ENCODE results near the gene PCDHAC1.
A peak's percentile ranks its signal among the peaks of the same experiment; 100 is the strongest.

Gene PCDHAC1

DNA sequence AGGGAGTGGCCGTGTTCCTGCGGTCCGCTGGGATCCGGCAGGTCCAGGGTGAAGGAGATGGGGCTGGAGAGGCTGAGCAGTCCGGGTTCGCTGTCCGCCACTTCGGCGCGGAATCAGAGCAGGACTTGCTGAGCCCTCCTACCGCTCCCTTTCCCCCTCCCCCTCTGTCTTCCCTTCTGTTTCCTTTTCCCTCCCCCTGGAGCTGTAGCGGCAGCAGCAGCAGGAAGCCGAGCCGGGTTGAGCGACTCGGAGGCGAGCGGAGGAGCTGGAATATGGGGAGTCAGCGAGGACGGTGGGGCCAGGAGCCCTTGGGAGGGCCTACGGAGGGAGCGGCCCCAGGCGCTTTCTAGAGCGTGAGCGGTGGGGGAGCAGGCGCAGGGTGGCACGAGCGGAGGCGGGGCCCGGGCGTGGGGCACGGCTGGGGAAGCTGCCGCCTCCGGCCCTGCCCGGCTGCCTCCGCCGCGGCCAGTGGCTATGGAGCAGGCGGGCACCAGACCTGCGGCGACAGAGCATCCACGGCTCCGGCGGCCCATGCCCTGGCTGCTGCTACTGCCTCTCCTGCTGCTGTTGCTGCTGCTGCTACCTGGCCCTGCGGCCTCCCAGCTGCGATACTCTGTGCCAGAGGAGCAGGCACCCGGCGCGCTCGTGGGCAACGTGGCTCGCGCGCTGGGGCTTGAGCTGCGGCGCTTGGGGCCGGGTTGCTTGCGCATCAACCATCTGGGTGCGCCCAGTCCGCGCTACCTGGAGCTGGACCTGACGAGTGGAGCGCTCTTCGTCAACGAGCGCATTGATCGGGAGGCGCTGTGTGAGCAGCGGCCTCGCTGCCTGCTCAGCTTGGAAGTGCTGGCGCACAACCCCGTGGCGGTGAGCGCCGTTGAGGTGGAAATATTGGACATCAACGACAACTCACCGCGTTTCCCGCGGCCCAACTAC, 40.5 kb downstream of the PCDHAC1 start, which contains the start of gene PCDHAC2:
PCDHAC2 (plus strand) TSS at position 184 of the 933 bp plus-strand sequence; CDS start at position 475, 291 bp downstream.
- peak; percentile 44 for DNase-seq (ENCODE audit: low spot score)

DNA sequence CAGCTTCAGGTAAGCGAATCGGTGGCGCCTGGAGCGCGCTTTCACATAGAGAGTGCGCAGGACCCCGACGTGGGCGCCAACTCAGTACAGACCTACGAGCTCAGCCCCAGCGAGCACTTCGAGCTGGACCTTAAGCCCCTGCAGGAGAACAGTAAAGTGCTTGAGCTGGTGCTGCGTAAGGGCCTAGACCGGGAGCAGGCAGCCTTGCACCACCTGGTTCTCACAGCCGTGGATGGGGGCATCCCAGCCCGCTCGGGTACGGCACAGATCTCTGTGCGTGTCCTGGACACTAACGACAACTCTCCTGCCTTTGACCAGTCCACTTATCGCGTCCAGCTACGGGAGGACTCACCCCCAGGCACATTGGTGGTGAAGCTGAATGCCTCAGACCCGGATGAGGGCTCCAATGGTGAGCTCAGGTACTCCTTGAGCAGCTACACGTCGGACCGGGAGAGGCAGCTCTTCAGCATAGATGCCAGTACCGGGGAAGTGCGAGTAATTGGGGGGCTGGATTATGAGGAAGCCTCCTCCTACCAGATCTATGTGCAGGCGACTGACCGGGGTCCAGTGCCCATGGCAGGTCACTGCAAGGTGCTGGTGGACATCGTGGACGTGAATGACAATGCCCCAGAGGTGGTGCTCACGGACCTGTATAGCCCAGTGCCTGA, 41.3 kb downstream of the PCDHAC1 start:
- no peak for DNase-seq (ENCODE audit: low spot score)

DNA sequence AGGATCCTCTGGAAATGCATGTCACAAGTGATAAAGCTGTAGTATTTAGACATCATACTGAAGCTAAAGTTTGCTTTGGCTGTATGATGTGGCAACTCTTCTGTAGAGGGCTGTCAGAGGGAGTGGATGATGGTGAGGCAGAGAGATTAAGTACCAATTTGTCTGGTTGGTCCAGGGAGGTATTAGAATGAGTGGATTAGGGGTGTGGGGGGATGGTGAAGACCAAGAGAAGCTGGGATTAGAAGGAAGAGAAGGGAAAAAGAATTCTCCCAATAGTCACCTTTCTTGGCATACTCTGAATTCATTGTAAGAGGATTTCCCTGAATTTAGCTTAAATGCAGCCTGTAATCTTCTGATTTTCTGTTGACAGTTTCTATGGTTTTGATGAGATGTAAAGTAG, 43.8 kb downstream of the PCDHAC1 start:
- DNase-seq (ENCODE audit: low spot score): no peak

DNA sequence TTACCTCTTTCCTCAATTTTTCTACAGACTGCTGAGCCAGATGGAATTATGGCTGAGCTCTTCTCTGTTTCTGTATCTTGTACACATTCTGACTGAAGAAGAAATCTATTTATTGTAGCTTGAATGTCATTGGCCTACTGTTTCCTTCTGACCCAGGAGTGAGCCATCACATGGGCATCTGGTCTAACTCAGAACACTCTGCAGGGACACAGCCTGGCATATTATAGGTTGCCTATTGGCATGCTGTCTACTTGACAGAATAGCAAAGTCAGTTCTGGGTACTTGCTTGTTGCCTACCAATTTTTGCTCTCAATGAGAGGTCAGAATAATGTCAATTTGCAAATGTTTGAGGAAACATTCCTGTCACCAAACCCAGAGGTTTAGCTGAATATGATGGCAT, 47.5 kb downstream of the PCDHAC1 start:
- no peak for DNase-seq (ENCODE audit: low spot score)

DNA sequence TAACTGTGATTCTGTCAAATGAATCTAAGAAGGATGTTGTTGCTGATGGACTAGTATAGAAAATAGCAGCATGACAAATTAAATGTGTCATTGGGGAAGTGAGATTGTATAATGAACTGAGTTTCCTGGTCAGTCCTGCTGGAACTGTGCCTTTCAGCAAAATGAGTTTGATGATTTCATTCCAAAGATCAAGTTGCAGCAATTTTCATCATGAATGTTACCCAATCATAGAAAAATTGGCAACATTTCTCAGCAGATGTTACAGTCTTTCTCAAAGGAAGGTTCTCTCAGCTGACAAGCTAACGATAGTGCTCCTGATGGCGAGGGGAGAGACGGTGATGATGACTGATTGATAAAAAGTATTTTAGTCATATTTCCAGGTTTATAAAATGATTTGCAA, 50.9 kb downstream of the PCDHAC1 start:
- DNase-seq (ENCODE audit: low spot score): no peak

DNA sequence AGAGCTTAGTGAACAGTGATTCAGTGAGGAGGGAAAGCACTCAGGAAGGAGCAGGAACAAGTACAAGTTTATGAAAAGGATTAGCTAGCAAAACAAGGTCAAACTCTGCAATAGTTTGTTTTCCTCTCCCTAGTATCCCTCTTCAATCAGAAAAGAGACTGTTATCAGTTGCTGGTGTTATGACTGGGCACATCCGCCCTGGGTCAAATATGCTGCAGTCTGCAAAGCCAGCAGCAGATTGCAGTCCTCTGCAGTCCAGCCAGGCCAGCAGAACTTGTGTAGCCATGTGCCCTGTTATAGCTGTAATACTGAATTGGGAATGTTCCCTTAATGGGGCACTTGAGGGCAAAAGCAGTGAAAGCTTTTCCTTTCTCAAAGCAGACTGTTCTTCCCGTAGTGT, 52.2 kb downstream of the PCDHAC1 start:
- DNase-seq (ENCODE audit: low spot score): no peak

DNA sequence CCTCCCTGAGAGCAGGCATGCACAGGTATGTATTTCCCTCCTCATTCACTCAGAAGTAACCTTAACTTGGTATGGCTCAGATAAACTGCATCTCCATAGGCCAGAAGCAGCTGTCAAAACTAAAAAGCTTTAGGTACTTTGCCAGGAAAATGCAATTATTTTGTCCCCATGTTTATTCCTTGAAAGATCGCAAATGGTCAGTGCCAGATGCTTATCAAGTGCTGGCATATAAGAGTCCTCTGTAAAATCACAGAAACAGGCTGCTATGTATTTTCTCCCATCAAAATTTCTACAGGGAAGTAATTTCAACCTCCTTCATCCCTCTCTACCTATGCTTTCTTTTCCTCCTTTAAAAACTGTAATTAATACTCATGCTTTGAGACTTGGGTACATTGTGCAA, 52.9 kb downstream of the PCDHAC1 start:
- no peak for DNase-seq (ENCODE audit: low spot score)

Small RNA genes within 50 kb of the gene (small RNA-seq; reads per million reads assigned to genes)
- 0 reads per million in 2 experiments for gene AC010223.1

Data from SK-N-DZ (cell line).